HepG2 (cell line): ENCODE measurements around the gene RNF133. TPM values are rescaled to one million over a fixed set of nuclear protein-coding genes. Genes with fewer than 3 reads are reported as not detected.

Experiments used
- EP300 ChIP-seq, 3 experiments: sonication (generic) in 1 of 3; formaldehyde crosslinking in 1 of 3; IDR thresholded peaks; 2 replicates each; pipeline versions ENCODE4 v1.5.1 to v1.6.1; 2011 to 2020; ENCODE audit warnings: low read depth in 2 of 3, low read length in 2 of 3, borderline replicate concordance in 1 of 3, improper control_type of control experiment in 1 of 3, mild to moderate bottlenecking in 1 of 3, missing genetic modification reagents in 1 of 3, moderate library complexity in 1 of 3
- GATAD1 ChIP-seq: IDR thresholded peaks from 2 replicates; pipeline ENCODE4 v1.6.1; 2016; ENCODE audit warnings: missing genetic modification reagents, missing compliant biosample characterization
- KLF15 ChIP-seq: sonication (generic); formaldehyde crosslinking; IDR thresholded peaks from 2 replicates; pipeline ENCODE4 v1.8.1; 2023; ENCODE audit warnings: borderline replicate concordance, mild to moderate bottlenecking, inconsistent platforms, missing genetic modification reagents, mixed read lengths
- MIER2 ChIP-seq: IDR thresholded peaks from 2 replicates; pipeline ENCODE4 v1.6.1; 2016; ENCODE audit warnings: missing biosample characterization, missing genetic modification reagents
- NPAS2 ChIP-seq: sonication (generic); formaldehyde crosslinking; IDR thresholded peaks from 2 replicates; pipeline ENCODE4 v1.8.0; 2022; ENCODE audit warnings: mild to moderate bottlenecking, missing genetic modification reagents, borderline replicate concordance
- ZFP90 ChIP-seq: sonication (generic); formaldehyde crosslinking; IDR thresholded peaks from 2 replicates; pipeline ENCODE4 v1.8.0; 2022; ENCODE audit warnings: missing genetic modification reagents, mild to moderate bottlenecking, inconsistent platforms, borderline replicate concordance
- ZNF20 ChIP-seq: sonication (generic); formaldehyde crosslinking; IDR thresholded peaks from 2 replicates; pipeline ENCODE4 v1.4.0; 2020; ENCODE audit warnings: mild to moderate bottlenecking, moderate library complexity, missing genetic modification reagents
- ZNF263 ChIP-seq: sonication (generic); formaldehyde crosslinking; IDR thresholded peaks from 2 replicates; pipeline ENCODE4 v1.4.0; 2020; ENCODE audit warnings: missing genetic modification reagents
- ZNF432 ChIP-seq: sonication (generic); formaldehyde crosslinking; IDR thresholded peaks from 2 replicates; pipeline ENCODE4 v1.5.0; 2020; ENCODE audit warnings: missing genetic modification reagents, mild to moderate bottlenecking, borderline replicate concordance
- ZNF501 ChIP-seq: sonication (generic); formaldehyde crosslinking; IDR thresholded peaks from 2 replicates; pipeline ENCODE4 v1.5.1; 2020; ENCODE audit warnings: mild to moderate bottlenecking, moderate library complexity, missing genetic modification reagents
- polyA plus RNA-seq, 8 experiments: library from polyadenylated mRNA; depleted of rRNA in 3 of 8; stranded (reverse) in 7 of 8; unstranded in 1 of 8; fragments of >200 nt; fragmentation: Illumina TruSeq in 4 of 8; extraction: Trizol in 4 of 8; gene quantifications; 2 replicates each; pipeline versions ENCODE4 v1.2.1 to v1.2.3, GENCODE V29; 2011 to 2016; ENCODE audit warnings: low read depth in 4 of 8, missing spikeins in 1 of 8, mixed read lengths in 1 of 8; ENCODE audit not compliant: insufficient read depth in 1 of 8
- total RNA-seq, 5 experiments: library from RNA; depleted of rRNA; stranded (reverse); fragments of >200 nt; fragmentation: Illumina TruSeq; extraction: Trizol; gene quantifications; 2 replicates each; pipeline ENCODE4 v1.2.3, GENCODE V29; 2016; ENCODE audit warnings: low read depth in 1 of 5
- TF ChIP-seq, protein P1 (sequence below): sonication (generic); formaldehyde crosslinking; IDR thresholded peaks from 2 replicates; pipeline ENCODE4 v1.8.0; 2022; ENCODE audit warnings: missing genetic modification reagents, mild to moderate bottlenecking, inconsistent platforms, borderline replicate concordance
- TF ChIP-seq, protein P2 (sequence below): sonication (generic); formaldehyde crosslinking; IDR thresholded peaks from 2 replicates; pipeline ENCODE4 v1.4.0; 2020; ENCODE audit warnings: missing genetic modification reagents, borderline replicate concordance
- TF ChIP-seq, protein P3 (sequence below): sonication (generic); formaldehyde crosslinking; IDR thresholded peaks from 2 replicates; pipeline ENCODE4 v1.8.0; 2022; ENCODE audit warnings: mild to moderate bottlenecking, missing genetic modification reagents; ENCODE audit not compliant: insufficient replicate concordance
- TF ChIP-seq, protein P4 (sequence below): IDR thresholded peaks from 2 replicates; pipeline ENCODE4 v1.6.1; 2016; ENCODE audit warnings: missing compliant biosample characterization, missing genetic modification reagents, borderline replicate concordance
- TF ChIP-seq, protein P5 (sequence below): IDR thresholded peaks from 2 replicates; pipeline ENCODE4 v1.6.1; 2016; ENCODE audit warnings: missing compliant biosample characterization, missing genetic modification reagents, borderline replicate concordance
- TF ChIP-seq, protein P6 (sequence below): sonication (generic); formaldehyde crosslinking; IDR thresholded peaks from 2 replicates; pipeline ENCODE4 v1.5.0; 2020; ENCODE audit warnings: mild to moderate bottlenecking, missing genetic modification reagents, borderline replicate concordance

RNF133 gene
- total and polyA plus RNA-seq, 2 of the 13 experiments (the other 11 are each of a cell fraction or from before 2014, with no cell fraction given) = 0.13 to 1.00 TPM

DNA sequence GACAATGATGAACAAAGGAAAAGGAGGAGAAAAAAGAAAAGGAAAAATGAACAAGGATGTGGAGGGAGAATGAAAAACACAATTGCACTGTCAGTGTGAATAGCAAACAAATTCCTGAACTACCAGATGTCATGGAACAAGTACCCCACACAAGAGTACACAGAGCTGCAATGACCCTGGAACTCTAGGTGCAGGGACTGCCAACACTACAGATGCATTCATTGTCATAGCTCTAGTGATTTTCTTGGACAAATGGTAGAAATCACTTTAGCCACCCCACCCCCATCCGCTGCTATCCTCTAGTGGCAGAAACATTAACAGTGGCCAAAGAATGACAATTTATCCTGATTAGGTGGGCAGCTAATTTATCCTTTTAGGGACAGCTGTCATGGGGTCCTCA, 3.1 kb downstream of the RNF133 start (continued):
- TF ChIP-seq, protein P1, sequence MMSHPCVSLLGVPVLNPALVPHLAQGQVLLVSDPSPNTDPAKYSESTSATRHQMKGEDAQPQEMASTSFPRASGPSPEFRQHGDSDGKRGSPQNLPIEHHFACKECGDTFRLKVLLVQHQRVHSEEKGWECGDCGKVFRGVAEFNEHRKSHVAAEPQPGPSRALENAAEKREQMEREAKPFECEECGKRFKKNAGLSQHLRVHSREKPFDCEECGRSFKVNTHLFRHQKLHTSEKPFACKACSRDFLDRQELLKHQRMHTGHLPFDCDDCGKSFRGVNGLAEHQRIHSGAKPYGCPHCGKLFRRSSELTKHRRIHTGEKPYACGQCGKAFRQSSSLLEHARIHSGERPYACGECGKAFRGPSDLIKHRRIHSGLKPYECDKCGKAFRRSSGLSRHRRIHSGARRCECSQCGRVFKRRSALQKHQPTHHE (CRISPR knock-in tag) = no peak
- TF ChIP-seq EP300 (IDR thresholded peaks at IDR 0.05; ENCODE audit: low read depth in 2 of 2, low read length in 2 of 2) (peak in 1 of 2 experiments; percentile 49; a peak in 2 of 4 replicates), EP300 (CRISPR knock-in tag; IDR thresholded peaks at IDR 0.05; ENCODE audit: borderline replicate concordance) (0 out of 2 replicates have a peak, but pooled peaks have one; percentile 43), KLF15 (no peak), ZNF501 (CRISPR knock-in tag) (no peak), ZNF432 (CRISPR knock-in tag) (no peak), ZNF263 (CRISPR knock-in tag) (no peak), MIER2 (no peak), NPAS2 (CRISPR knock-in tag) (no peak), GATAD1 (CRISPR knock-in tag) (peak; percentile 9; the same call in 1 of the 2 replicates), ZNF20 (CRISPR knock-in tag) (no peak), ZFP90 (CRISPR knock-in tag) (peak; percentile 85; the same call in 1 of the 2 replicates)
- TF ChIP-seq, protein P2, sequence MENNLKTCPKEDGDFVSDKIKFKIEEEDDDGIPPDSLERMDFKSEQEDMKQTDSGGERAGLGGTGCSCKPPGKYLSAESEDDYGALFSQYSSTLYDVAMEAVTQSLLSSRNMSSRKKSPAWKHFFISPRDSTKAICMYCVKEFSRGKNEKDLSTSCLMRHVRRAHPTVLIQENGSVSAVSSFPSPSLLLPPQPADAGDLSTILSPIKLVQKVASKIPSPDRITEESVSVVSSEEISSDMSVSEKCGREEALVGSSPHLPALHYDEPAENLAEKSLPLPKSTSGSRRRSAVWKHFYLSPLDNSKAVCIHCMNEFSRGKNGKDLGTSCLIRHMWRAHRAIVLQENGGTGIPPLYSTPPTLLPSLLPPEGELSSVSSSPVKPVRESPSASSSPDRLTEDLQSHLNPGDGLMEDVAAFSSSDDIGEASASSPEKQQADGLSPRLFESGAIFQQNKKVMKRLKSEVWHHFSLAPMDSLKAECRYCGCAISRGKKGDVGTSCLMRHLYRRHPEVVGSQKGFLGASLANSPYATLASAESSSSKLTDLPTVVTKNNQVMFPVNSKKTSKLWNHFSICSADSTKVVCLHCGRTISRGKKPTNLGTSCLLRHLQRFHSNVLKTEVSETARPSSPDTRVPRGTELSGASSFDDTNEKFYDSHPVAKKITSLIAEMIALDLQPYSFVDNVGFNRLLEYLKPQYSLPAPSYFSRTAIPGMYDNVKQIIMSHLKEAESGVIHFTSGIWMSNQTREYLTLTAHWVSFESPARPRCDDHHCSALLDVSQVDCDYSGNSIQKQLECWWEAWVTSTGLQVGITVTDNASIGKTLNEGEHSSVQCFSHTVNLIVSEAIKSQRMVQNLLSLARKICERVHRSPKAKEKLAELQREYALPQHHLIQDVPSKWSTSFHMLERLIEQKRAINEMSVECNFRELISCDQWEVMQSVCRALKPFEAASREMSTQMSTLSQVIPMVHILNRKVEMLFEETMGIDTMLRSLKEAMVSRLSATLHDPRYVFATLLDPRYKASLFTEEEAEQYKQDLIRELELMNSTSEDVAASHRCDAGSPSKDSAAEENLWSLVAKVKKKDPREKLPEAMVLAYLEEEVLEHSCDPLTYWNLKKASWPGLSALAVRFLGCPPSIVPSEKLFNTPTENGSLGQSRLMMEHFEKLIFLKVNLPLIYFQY (CRISPR knock-in tag) = no peak
- TF ChIP-seq, protein P3, sequence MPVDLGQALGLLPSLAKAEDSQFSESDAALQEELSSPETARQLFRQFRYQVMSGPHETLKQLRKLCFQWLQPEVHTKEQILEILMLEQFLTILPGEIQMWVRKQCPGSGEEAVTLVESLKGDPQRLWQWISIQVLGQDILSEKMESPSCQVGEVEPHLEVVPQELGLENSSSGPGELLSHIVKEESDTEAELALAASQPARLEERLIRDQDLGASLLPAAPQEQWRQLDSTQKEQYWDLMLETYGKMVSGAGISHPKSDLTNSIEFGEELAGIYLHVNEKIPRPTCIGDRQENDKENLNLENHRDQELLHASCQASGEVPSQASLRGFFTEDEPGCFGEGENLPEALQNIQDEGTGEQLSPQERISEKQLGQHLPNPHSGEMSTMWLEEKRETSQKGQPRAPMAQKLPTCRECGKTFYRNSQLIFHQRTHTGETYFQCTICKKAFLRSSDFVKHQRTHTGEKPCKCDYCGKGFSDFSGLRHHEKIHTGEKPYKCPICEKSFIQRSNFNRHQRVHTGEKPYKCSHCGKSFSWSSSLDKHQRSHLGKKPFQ (CRISPR knock-in tag) = no peak
- TF ChIP-seq, protein P4, sequence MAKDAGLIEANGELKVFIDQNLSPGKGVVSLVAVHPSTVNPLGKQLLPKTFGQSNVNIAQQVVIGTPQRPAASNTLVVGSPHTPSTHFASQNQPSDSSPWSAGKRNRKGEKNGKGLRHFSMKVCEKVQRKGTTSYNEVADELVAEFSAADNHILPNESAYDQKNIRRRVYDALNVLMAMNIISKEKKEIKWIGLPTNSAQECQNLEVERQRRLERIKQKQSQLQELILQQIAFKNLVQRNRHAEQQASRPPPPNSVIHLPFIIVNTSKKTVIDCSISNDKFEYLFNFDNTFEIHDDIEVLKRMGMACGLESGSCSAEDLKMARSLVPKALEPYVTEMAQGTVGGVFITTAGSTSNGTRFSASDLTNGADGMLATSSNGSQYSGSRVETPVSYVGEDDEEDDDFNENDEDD (CRISPR knock-in tag) = no peak
- TF ChIP-seq, protein P5, sequence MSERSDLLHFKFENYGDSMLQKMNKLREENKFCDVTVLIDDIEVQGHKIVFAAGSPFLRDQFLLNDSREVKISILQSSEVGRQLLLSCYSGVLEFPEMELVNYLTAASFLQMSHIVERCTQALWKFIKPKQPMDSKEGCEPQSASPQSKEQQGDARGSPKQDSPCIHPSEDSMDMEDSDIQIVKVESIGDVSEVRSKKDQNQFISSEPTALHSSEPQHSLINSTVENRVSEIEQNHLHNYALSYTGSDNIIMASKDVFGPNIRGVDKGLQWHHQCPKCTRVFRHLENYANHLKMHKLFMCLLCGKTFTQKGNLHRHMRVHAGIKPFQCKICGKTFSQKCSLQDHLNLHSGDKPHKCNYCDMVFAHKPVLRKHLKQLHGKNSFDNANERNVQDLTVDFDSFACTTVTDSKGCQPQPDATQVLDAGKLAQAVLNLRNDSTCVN (CRISPR knock-in tag) = no peak
- TF ChIP-seq, protein P6, sequence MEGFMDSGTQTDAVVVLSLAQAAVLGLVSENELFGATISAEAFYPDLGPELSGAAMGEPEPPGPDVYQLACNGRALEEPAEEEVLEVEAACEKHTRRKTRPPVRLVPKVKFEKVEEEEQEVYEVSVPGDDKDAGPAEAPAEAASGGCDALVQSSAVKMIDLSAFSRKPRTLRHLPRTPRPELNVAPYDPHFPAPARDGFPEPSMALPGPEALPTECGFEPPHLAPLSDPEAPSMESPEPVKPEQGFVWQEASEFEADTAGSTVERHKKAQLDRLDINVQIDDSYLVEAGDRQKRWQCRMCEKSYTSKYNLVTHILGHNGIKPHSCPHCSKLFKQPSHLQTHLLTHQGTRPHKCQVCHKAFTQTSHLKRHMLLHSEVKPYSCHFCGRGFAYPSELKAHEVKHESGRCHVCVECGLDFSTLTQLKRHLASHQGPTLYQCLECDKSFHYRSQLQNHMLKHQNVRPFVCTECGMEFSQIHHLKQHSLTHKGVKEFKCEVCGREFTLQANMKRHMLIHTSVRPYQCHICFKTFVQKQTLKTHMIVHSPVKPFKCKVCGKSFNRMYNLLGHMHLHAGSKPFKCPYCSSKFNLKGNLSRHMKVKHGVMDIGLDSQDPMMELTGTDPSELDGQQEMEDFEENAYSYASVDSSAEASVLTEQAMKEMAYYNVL (CRISPR knock-in tag) = peak; percentile 76; the same call in 1 of the 2 replicates
